Endothelial cell (in vitro differentiated cells): ENCODE data around the gene DES. TPM values are rescaled to one million over a fixed set of nuclear protein-coding genes. Genes with fewer than 3 reads are reported as not detected.

Experiments used
- DNase-seq: peaks from one replicate; pipeline ENCODE4 v3.0.0; 2021; ENCODE audit warnings: low spot score
- H3K27ac Mint-ChIP-seq: one replicate; pipeline ENCODE4 v1.8.0; 2021; ENCODE audit warnings: mixed read lengths, inconsistent platforms; ENCODE audit not compliant: unreplicated experiment
- H3K27me3 Mint-ChIP-seq: one replicate; pipeline ENCODE4 v1.8.0; 2021; ENCODE audit warnings: mild to moderate bottlenecking, moderate library complexity, mixed read lengths, inconsistent platforms; ENCODE audit not compliant: unreplicated experiment
- H3K36me3 Mint-ChIP-seq: one replicate; pipeline ENCODE4 v1.8.0; 2021; ENCODE audit warnings: mild to moderate bottlenecking, low read depth, mixed read lengths, inconsistent platforms; ENCODE audit not compliant: unreplicated experiment
- H3K4me1 Mint-ChIP-seq: one replicate; pipeline ENCODE4 v1.8.0; 2021; ENCODE audit warnings: mild to moderate bottlenecking, mixed read lengths, inconsistent platforms; ENCODE audit not compliant: unreplicated experiment
- H3K4me3 Mint-ChIP-seq: one replicate; pipeline ENCODE4 v1.8.0; 2021; ENCODE audit warnings: mild to moderate bottlenecking, mixed read lengths, inconsistent platforms; ENCODE audit not compliant: unreplicated experiment
- H3K9me3 Mint-ChIP-seq: one replicate; pipeline ENCODE4 v1.8.0; 2021; ENCODE audit warnings: mixed read lengths, inconsistent platforms; ENCODE audit not compliant: unreplicated experiment
- total RNA-seq: library from RNA; stranded (reverse); fragmentation: NEBNext Ultra II Directional; extraction: Animal tissue kit (Norgen Biotek cat#: 25700); gene quantifications from one replicate; pipeline ENCODE4 v1.2.1, GENCODE V29; 2021; ENCODE audit not compliant: unreplicated experiment
- TF ChIP-seq, protein P1 (sequence below): fragments of 200-600 bp; sonication (generic); IDR thresholded peaks from one replicate; pipeline ENCODE4 v1.5.0; 2021; ENCODE audit warnings: antibody characterized with exemption; ENCODE audit not compliant: unreplicated experiment

DES gene
- total RNA-seq, 1 donor from 2014 or later: 0.10 TPM

DNA sequence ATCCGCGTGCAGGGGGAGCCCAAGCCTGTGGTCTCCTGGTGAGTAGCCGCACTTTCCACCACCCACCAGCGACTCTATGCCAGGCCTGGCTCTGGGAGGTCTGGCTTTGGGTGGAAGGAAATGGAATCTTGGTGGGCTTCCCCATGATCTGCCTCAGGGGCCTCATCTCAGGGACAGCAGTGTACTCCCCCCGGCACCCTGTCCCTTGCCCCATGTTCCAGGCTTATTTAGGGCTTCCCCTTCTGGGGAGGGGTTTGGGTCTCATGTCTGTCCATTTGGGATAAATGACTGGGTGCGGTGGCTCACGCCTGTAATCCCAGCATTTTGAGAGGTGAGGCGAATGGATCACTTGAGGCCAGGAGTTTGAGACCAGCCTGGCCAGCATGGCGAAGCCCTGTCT lies 44.2 kb downstream of the DES start:
- peaks cover 3% of the 10 kb centered on the region for H3K36me3 Mint-ChIP-seq
- no peak overlapping the region for H3K4me3 Mint-ChIP-seq
- no peak overlapping the region for H3K27ac Mint-ChIP-seq
- peaks cover 2% of the 10 kb centered on the region for H3K4me1 Mint-ChIP-seq
- no peak for DNase-seq
- H3K9me3 Mint-ChIP-seq: no peaks in the 10 kb centered on the region
- H3K27me3 Mint-ChIP-seq: peaks cover 13% of the 10 kb centered on the region
- TF ChIP-seq, protein P1, sequence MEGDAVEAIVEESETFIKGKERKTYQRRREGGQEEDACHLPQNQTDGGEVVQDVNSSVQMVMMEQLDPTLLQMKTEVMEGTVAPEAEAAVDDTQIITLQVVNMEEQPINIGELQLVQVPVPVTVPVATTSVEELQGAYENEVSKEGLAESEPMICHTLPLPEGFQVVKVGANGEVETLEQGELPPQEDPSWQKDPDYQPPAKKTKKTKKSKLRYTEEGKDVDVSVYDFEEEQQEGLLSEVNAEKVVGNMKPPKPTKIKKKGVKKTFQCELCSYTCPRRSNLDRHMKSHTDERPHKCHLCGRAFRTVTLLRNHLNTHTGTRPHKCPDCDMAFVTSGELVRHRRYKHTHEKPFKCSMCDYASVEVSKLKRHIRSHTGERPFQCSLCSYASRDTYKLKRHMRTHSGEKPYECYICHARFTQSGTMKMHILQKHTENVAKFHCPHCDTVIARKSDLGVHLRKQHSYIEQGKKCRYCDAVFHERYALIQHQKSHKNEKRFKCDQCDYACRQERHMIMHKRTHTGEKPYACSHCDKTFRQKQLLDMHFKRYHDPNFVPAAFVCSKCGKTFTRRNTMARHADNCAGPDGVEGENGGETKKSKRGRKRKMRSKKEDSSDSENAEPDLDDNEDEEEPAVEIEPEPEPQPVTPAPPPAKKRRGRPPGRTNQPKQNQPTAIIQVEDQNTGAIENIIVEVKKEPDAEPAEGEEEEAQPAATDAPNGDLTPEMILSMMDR: no peak

DNA sequence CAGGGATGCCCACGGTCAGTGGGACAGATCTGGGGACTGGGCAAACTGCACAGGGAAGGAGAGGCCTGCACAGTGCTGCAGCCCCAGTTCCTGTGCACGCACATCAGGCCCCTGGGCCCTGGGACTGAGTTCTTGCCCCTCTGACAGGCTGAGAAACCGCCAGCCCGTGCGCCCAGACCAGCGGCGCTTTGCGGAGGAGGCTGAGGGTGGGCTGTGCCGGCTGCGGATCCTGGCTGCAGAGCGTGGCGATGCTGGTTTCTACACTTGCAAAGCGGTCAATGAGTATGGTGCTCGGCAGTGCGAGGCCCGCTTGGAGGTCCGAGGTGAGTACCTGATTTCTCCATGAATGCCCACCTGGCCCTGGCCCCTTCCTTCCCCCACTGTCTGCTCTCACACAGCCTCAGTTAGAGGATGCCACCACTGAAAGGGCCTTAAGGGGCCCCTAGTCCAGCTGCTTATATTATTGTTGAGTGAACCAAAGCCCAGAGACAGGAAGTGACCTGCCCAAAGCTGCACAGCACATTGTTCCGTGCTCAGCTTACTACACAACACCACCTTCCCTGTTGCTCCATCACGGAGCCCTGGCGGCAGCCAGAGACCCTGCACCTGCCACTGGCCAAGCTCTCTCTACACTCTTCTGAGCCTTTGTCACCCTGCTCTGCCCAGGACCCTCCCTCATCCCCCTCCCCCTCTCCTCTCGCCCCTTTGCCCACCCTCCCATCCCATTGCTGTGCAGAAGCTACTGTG lies 46.3 kb downstream of the DES start:
- Mint-ChIP-seq H3K4me1 (peaks cover 2% of the 10 kb centered on the region), H3K9me3 (no peaks in the 10 kb centered on the region), H3K4me3 (no peak overlapping the region), H3K36me3 (peaks cover 3% of the 10 kb centered on the region), H3K27me3 (peaks cover 8% of the 10 kb centered on the region), H3K27ac (no peak overlapping the region)
- TF ChIP-seq, protein P1: no peak
- DNase-seq: no peak

DNA sequence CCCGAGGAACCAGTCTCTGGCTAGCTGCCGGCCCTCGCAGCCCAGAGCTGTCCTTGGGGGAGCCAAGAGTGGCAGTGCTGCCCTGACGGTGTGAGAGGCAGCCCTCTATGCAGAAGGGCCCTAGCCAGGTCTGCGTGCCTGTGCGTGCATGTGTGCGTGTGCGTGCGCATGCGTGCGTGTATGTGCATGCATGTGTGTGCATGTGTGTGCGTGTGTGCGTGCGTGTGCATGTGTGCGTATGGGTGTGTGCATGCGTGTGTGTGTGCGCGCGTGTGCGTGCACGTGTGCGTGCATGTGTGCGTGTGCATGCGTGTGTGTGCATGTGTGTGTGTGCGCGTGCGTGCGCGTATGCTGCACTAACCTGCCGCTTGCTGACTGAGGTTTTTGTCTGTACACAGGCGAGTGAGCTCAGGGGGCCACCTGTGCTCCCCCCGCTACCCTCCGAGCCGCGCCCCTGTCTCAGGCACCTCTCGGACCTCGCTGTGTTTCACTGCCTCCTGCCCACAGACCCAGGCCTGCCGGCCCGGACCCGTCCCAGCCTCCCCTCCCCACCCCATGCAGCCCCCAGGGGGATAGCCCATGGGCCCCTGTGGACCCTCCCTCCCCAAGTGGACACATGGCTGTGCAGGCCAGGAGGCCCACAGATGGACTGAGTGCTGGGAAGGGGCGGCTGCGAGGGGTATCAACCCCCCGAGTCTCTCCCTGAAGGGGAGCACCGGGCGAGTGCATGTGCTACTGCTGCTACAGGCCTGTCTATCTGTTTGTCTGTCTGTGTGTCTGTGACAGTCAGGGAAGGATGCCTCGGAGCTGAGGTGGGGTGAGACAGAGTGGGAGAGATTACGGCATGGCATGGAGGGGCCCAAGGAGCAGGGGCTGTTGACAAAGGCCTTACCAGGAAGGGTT lies 47.7 kb downstream of the DES start:
- H3K27ac Mint-ChIP-seq: no peak overlapping the region
- H3K4me3 Mint-ChIP-seq: no peak overlapping the region
- DNase-seq: no peak

DNA sequence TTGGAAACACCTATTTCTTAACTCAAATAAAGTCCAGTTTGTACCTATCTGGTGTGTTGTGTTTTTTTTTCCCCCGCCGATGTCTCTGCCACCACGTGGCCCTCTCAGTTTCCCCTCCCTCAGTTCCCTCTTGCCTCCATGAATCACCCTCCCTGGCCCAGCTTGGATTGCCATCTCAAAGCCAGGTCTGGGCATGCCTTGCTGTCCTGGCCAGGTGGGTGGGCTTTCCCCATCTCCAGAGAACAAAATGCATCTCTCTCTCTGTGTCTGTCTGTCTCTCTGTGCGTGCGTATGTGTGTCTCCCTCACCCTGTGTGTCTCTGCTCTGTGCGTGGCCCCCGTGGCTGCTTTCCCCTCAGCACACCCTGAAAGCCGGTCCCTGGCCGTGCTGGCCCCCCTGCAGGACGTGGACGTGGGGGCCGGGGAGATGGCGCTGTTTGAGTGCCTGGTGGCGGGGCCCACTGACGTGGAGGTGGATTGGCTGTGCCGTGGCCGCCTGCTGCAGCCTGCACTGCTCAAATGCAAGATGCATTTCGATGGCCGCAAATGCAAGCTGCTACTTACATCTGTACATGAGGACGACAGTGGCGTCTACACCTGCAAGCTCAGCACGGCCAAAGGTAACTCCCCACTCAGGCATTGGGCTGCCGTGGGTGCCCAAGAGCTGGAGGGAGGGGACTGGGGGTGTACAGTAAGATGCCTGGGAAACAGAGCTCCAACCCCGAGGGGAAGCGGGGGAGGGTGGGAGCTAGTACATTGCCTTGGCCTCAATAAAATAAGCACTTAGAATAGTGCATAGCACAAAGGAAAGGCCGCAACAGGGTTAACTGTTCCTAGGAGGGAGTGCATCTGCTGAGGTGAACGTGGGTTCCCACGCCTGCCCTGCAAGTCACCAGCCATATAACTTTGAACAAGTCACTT lies 48.9 kb downstream of the DES start:
- Mint-ChIP-seq H3K36me3 (peaks cover 3% of the 10 kb centered on the region), H3K9me3 (no peaks in the 10 kb centered on the region), H3K4me3 (no peak overlapping the region), H3K27me3 (peaks cover 14% of the 10 kb centered on the region), H3K4me1 (no peaks in the 10 kb centered on the region), H3K27ac (peak overlapping the region; percentile 1)
- no peak for DNase-seq
- TF ChIP-seq, protein P1: no peak

More for the DNA sequence above, 47.7 kb downstream of the DES start:
- peaks cover 3% of the 10 kb centered on the region for H3K36me3 Mint-ChIP-seq
- TF ChIP-seq, protein P1: no peak
- H3K27me3 Mint-ChIP-seq: peaks cover 10% of the 10 kb centered on the region
- no peaks in the 10 kb centered on the region for H3K9me3 Mint-ChIP-seq
- H3K4me1 Mint-ChIP-seq: no peaks in the 10 kb centered on the region
